Stimulated activated effector memory CD8-positive, alpha-beta T cell treated with anti-CD3 and anti-CD28 coated beads, Interleukin-12 subunit alpha, Interleukin-12 subunit beta, amount 100 ng/mL, for 72 hours (primary cell): ENCODE results near the gene ABCC9.
"Not testable (repeated sequence)": the region's sequence is repeated elsewhere in the genome, so short reads cannot be mapped to it uniquely, and the experiment has no call there.

Source experiments
- ATAC-seq: fragments of 150-1000 bp; cut with Tn5 transposase; 2 replicates; pipeline ENCODE4 v1.10.0; 2021
- DNase-seq, 2 donors: peaks; one replicate each; pipeline ENCODE4 v3.0.0; 2021 to 2022; ENCODE audit warnings: low spot score in 2 of 2
- H3K27ac Mint-ChIP-seq: one replicate; pipeline ENCODE4 v1.8.0; 2022; ENCODE audit warnings: mild to moderate bottlenecking, mixed read lengths
- H3K36me3 Mint-ChIP-seq: one replicate; pipeline ENCODE4 v1.8.0; 2022; ENCODE audit warnings: mild to moderate bottlenecking, mixed read lengths
- H3K4me1 Mint-ChIP-seq: one replicate; pipeline ENCODE4 v1.8.0; 2022; ENCODE audit warnings: mixed read lengths
- H3K4me3 Mint-ChIP-seq: one replicate; pipeline ENCODE4 v1.8.0; 2022; ENCODE audit warnings: mild to moderate bottlenecking, mixed read lengths
- H3K9me3 Mint-ChIP-seq: one replicate; pipeline ENCODE4 v1.8.0; 2022; ENCODE audit warnings: mixed read lengths

Gene ABCC9

GRCh38 chr12:21946983-21947382, 5.8 kb upstream of the ABCC9 start:
- H3K9me3 Mint-ChIP-seq = peaks cover 12% of the 10 kb centered on the region

DNA sequence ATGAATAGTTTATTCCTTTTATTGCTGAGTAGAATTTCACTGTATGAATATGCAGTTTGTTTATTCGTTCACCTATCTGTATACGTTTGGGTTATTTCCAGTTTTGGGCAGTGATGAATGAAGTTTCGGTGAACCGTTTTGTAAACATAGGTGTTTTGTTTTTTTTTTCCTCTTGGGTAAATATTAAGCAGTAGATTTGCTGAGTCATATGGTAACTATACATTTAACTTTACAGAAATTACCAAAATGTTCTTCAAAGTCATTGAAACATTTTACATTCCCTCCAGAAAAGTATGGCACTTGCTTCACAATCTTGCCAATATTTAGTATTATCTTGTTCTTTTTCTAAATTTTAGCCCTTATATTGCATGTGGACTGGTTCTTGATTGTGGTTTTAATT, 3.8 kb upstream of the ABCC9 start:
- Mint-ChIP-seq H3K36me3 (no peaks in the 10 kb centered on the region), H3K4me1 (peaks cover 7% of the 10 kb centered on the region), H3K9me3 (peaks cover 6% of the 10 kb centered on the region), H3K4me3 (no peak overlapping the region), H3K27ac (no peak overlapping the region)
- no peak for ATAC-seq
- DNase-seq = no peak

More at GRCh38 chr12:21946983-21947382, 5.8 kb upstream of the ABCC9 start:
- no peak for ATAC-seq
- H3K36me3 Mint-ChIP-seq = no peaks in the 10 kb centered on the region
- H3K4me1 Mint-ChIP-seq = peaks cover 1% of the 10 kb centered on the region
- no peak for DNase-seq
- H3K27ac Mint-ChIP-seq = no peak overlapping the region
- H3K4me3 Mint-ChIP-seq = no peak overlapping the region

DNA sequence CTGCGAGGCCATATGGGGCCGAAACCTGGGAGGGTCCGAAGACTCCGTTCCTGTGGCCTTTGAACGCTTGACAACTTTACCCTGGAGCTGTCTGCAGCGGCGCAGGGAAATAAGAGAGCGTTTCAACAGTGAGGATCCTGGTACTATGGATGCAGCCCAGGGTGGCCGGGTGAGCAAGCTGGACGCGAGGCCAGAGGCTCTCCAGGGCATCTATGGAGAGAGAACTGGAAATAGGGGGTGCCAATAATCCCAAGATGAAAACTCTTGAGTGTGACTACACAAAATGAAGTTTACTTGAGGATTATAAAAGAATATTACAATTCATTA, 1.1 kb upstream of the ABCC9 start:
- Mint-ChIP-seq H3K4me1 (peaks cover 7% of the 10 kb centered on the region), H3K36me3 (no peaks in the 10 kb centered on the region), H3K27ac (no peak overlapping the region), H3K4me3 (peak overlapping the region; percentile 49), H3K9me3 (no peaks in the 10 kb centered on the region)
- DNase-seq (no peak), ATAC-seq (no peak)

DNA sequence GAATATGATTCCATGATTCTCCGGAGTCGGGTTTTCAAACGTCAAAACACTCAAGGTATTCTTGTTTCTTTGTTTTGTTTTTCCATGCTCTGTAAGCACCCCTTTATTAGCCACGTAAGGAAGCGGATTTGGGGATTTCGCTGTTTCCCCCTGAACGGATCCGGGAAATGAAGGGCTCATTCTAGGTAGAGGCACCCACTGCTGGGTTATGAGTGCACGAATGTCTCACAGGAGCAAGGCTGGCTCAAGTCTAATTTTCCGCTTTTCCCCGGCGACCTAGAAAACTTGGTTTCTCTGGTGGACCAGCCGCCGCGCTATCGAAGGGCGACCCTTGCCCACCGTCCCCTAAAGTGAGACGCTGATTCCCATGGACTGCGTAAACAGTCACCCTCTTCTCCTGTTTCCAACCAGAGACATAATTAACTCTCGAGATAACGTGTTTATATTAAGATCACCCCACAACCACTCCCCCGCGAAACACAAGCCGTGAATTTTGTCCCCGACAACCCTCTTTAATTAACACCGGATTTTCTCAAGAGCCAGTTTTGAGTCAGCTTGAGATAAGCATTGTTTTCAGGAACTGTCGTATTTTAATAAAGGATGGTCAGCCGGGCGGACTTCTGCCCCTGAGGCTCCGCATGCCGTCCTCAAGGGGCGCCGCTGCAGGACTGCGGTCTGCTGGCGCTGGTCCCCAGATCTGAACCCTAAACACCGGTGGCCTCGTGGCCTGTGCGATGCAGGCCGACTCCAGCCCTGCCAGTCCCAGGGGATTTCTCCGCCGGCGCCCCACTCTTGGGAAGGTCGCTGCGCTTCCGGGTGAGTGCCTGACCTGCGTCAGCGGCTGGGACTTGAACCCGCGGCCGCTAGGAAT, 515 bp upstream of the ABCC9 start:
- peak overlapping the region; percentile 49 for H3K4me3 Mint-ChIP-seq
- H3K27ac Mint-ChIP-seq = no peak overlapping the region

DNA sequence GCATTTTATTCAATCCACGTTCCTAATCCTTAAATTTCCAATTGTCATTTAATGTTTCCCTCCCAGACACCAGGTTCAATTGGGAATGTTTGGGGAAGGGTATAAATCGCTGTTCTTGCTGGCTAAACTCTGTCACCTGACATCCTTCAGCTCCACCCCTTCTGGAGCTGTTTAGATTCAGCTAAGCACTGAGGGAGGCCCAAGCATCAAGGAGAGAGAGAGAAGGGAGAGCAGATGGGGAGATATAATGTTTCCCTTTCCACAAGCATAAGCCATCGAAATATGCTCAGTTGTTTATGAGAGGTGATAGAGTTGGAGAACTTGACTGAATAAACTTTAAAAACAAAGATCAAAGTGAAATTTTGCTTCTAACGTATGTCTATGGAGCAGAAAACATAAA, 1.8 kb downstream of the ABCC9 start:
- Mint-ChIP-seq H3K9me3 (no peaks in the 10 kb centered on the region), H3K4me1 (peaks cover 7% of the 10 kb centered on the region), H3K27ac (no peak overlapping the region), H3K36me3 (no peaks in the 10 kb centered on the region), H3K4me3 (no peak overlapping the region)
- no peak for ATAC-seq
- DNase-seq = no peak

More for the DNA sequence above, 515 bp upstream of the ABCC9 start:
- no peaks in the 10 kb centered on the region for H3K36me3 Mint-ChIP-seq
- ATAC-seq = peak; percentile 52
- no peak for DNase-seq
- peaks cover 7% of the 10 kb centered on the region for H3K4me1 Mint-ChIP-seq
- no peaks in the 10 kb centered on the region for H3K9me3 Mint-ChIP-seq

DNA sequence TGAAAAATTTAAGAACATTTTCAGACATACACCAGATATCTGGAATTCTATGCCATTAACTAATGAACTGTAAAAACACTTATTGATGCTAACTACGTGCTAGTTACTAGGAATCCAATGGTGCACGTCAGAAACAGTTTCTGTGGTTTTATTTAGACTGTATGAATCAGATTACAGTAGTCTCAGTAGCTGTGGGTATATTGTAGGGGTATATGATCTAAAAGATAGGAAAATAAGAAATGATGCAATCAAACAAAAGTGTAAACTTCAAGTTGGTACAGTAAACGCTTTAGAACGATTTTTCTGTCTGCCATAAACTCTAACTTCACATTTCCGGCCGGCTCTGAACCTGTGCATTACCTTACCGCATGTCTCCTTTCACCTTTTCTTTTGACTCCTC, 2.3 kb downstream of the ABCC9 start:
- no peaks in the 10 kb centered on the region for H3K36me3 Mint-ChIP-seq
- H3K4me1 Mint-ChIP-seq = peaks cover 7% of the 10 kb centered on the region
- H3K9me3 Mint-ChIP-seq = no peaks in the 10 kb centered on the region
- H3K27ac Mint-ChIP-seq = no peak overlapping the region
- peak; percentile 67 for ATAC-seq
- DNase-seq = no peak
- no peak overlapping the region for H3K4me3 Mint-ChIP-seq

GRCh38 chr12:21934173-21934572, 7.1 kb downstream of the ABCC9 start:
- DNase-seq = no peak

DNA sequence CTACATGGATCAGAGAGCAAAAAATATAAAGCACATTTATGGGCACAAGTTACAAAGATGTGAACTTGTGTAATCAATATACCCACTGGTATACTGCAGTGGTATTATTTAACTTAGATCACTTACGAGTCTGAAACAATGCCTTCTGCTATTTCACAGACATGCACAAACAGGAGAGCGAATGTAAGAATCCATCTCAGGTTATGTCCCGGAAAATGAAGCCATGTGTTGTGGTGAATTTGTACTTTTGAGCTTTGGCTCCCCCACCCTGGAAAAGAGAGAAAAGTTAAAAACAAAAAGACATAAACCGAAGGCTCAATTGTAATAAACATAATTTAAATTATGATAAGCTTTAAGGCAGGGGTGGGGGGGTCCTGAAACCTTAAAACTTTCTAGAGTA, 7.6 kb downstream of the ABCC9 start:
- Mint-ChIP-seq H3K36me3 (no peaks in the 10 kb centered on the region), H3K27ac (no peak overlapping the region), H3K4me3 (no peak overlapping the region), H3K4me1 (no peaks in the 10 kb centered on the region), H3K9me3 (no peaks in the 10 kb centered on the region)
- DNase-seq (no peak), ATAC-seq (no peak)

More at GRCh38 chr12:21934173-21934572, 7.1 kb downstream of the ABCC9 start:
- Mint-ChIP-seq H3K4me3 (no peak overlapping the region), H3K27ac (no peak overlapping the region), H3K4me1 (no peaks in the 10 kb centered on the region), H3K36me3 (no peaks in the 10 kb centered on the region), H3K9me3 (no peaks in the 10 kb centered on the region)
- no peak for ATAC-seq

DNA sequence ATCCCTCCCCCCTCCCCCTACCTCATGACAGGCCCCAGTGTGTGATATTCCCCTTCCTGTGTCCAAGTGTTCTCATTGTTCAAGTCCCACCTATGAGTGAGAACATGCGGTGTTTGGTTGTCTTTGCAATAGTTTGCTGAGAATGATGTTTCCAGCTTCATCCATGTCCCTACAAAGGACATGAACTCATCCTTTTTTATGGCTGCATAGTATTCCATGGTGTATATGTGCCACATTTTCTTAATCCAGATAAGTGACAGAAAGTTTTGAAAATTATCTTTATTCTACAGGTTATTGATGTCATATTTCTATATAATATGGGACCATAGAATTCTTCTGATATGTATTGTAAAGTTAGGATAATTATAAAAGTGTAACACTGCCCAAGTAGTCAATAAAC, 11.3 kb downstream of the ABCC9 start:
- H3K27ac Mint-ChIP-seq, H3K4me3 Mint-ChIP-seq, H3K4me1 Mint-ChIP-seq, H3K36me3 Mint-ChIP-seq, ATAC-seq, H3K9me3 Mint-ChIP-seq, DNase-seq: not testable (repeated sequence)

DNA sequence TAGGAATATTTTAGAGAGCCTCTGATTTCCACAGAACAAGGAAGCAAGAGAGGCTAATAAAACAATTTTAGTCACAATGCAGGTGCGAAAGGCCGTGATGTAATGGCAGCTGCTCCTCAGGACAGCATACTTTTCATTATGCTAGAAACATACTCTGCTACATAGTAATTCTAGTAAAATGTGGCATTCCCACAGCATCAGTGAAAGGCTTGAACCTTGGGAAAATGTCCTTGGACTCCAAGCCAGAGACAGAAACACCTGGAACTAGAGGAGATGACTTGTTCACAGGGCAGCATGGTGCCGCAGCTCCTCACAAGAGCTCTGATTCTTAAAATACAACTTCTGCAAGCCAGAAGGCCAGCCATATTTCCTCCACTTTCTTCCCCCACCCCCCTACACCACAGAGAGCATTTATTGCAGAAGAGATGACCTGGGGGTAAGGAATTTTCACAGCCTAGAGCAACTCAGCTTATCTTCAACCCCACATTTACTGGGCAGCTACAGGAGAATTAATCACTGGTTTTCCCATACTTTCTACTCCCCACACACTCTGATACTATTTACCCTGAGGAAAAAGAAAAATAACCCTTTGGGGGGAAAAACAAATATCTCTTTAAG, 15.8 kb downstream of the ABCC9 start:
- DNase-seq (no peak), ATAC-seq (no peak)
- Mint-ChIP-seq H3K36me3 (no peaks in the 10 kb centered on the region), H3K27ac (no peak overlapping the region), H3K4me3 (no peak overlapping the region), H3K4me1 (no peaks in the 10 kb centered on the region), H3K9me3 (no peaks in the 10 kb centered on the region)

DNA sequence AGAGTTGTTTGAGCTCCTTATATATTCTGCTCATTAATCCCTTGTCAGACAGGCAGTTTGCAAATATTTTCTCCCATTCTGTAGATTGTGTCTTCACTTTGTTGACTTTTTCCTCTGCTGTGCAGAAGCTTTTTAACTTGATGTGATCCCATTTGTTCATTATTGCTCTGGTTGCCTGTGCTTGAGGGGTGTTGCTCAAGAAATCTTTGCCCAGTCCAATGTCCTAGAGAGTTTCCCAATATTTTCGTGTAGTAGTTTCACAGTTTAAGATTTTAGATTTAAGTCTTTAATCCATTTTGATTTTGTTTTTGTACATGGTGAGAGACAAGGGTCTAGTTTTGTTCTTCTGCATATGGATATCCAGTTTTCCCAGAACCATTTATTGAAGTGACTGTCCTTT, 19.8 kb downstream of the ABCC9 start:
- ATAC-seq (no peak), DNase-seq (no peak)
- no peaks in the 10 kb centered on the region for H3K36me3 Mint-ChIP-seq
- H3K4me1 Mint-ChIP-seq = no peaks in the 10 kb centered on the region
- no peak overlapping the region for H3K4me3 Mint-ChIP-seq
- no peak overlapping the region for H3K27ac Mint-ChIP-seq
- H3K9me3 Mint-ChIP-seq = no peaks in the 10 kb centered on the region

- Mint-ChIP-seq H3K27ac (no peak overlapping the region), H3K4me1 (no peaks in the 10 kb centered on the region), H3K36me3 (no peaks in the 10 kb centered on the region), H3K4me3 (no peak overlapping the region), H3K9me3 (no peaks in the 10 kb centered on the region)
- DNase-seq (no peak), ATAC-seq (no peak)
Measured at GRCh38 chr12:21918456-21918855, 22.8 kb downstream of the ABCC9 start.

DNA sequence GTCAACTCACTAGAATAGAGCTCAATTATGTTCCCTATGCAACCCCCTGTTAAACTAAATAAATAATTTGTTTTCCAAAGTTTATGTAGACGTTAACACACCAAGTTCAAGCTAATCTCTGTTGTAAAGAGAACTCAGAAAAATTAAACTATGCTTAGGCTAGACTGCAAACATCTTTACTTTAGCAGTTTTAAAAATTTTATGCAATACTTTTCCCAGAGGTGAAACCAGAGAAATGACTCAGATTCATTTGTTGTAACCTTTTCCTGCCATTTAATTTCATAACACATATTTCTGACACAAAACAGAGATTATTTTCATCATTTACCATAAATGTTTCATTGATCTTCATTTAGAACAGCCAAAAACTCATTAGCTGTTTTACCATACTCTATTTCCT, 27.4 kb downstream of the ABCC9 start:
- Mint-ChIP-seq H3K4me1 (no peaks in the 10 kb centered on the region), H3K9me3 (no peaks in the 10 kb centered on the region), H3K27ac (no peak overlapping the region), H3K4me3 (no peak overlapping the region), H3K36me3 (no peaks in the 10 kb centered on the region)
- DNase-seq (no peak), ATAC-seq (no peak)

- H3K27ac Mint-ChIP-seq = no peak overlapping the region
- DNase-seq (no peak), ATAC-seq (no peak)
- H3K4me3 Mint-ChIP-seq = no peak overlapping the region
- no peaks in the 10 kb centered on the region for H3K9me3 Mint-ChIP-seq
- H3K36me3 Mint-ChIP-seq = no peaks in the 10 kb centered on the region
- H3K4me1 Mint-ChIP-seq = no peaks in the 10 kb centered on the region
Measured at GRCh38 chr12:21912318-21912717, 28.9 kb downstream of the ABCC9 start.

DNA sequence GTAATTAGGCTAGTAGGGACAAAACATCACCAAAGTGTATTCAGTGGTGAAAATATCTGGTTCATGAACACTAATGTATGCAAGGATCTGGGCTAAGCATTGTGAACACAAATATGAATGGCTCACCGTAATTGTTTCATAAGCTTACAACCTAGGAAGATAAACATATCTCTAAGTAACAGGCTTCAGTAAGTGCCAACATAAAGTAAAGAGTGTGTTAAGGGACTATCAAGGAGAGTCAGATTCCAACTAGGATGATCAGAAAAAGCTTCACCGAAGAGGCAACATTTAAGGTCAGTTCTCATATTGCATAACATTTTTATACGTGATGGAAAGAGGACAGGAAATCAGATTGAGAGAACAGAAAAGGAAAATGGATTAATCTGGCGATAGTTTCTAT, 29.4 kb downstream of the ABCC9 start:
- Mint-ChIP-seq H3K4me3 (no peak overlapping the region), H3K9me3 (no peaks in the 10 kb centered on the region), H3K4me1 (no peaks in the 10 kb centered on the region), H3K36me3 (no peaks in the 10 kb centered on the region), H3K27ac (no peak overlapping the region)
- DNase-seq (no peak), ATAC-seq (no peak)

DNA sequence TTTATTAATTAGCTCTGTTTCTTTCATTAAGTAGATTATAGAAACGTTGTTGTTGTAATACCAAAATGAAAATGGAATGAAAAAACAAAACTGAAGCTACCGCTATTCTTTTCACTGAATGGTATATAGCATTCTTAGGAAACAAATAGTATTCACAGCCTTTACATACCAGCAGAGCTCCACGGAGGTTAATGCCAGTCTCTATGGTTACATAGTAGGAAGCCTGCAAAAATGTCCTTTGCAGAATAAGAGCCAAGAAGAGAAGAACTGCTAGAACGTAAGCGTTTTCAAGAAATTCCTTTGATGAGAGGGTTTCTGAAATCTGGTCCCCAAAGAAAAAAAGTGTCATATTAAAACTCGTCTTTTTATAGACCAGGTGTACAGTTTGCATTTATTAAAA, 30.6 kb downstream of the ABCC9 start:
- Mint-ChIP-seq H3K9me3 (no peaks in the 10 kb centered on the region), H3K4me1 (no peaks in the 10 kb centered on the region), H3K27ac (no peak overlapping the region), H3K4me3 (no peak overlapping the region), H3K36me3 (no peaks in the 10 kb centered on the region)
- ATAC-seq (no peak), DNase-seq (no peak)
